Psoas muscle (tissue), 8 donors: Measurements from ENCODE around the gene MYB. TPM values are rescaled to one million over a fixed set of nuclear protein-coding genes. Genes with fewer than 3 reads are reported as not detected.

ENCODE experiments used
- ATAC-seq, 4 donors: fragments of 200-7000 bp; cut with Tn5 transposase; one replicate each; pipeline ENCODE4 v1.9.1; 2020; ENCODE audit warnings: moderate library complexity in 3 of 4, mild to moderate bottlenecking in 2 of 4
- DNase-seq, 2 donors: peaks; one replicate each; pipeline ENCODE4 v3.0.0-alpha.2; 2020
- H3K27ac ChIP-seq: fragments of 200-600 bp; one replicate; pipeline ENCODE4 v1.8.0; 2022
- H3K27me3 ChIP-seq, 3 donors: fragments of 200-600 bp in 1 of 3; one replicate each; pipeline versions ENCODE4 v1.6.1 to v1.8.0; 2013 to 2022; ENCODE audit warnings: low read length in 2 of 3, mild to moderate bottlenecking in 2 of 3, moderate library complexity in 1 of 3; ENCODE audit not compliant: insufficient read depth in 3 of 3
- H3K36me3 ChIP-seq, 2 donors: fragments of 200-600 bp in 1 of 2; one replicate each; pipeline versions ENCODE4 v1.6.1 to v1.8.0; 2013 to 2022; ENCODE audit warnings: low read depth in 1 of 2, mild to moderate bottlenecking in 1 of 2, moderate library complexity in 1 of 2; ENCODE audit not compliant: insufficient read depth in 1 of 2
- H3K4me1 ChIP-seq: fragments of 200-600 bp; one replicate; pipeline ENCODE4 v1.8.0; 2022
- H3K4me3 ChIP-seq: fragments of 200-600 bp; one replicate; pipeline ENCODE4 v1.8.0; 2022; ENCODE audit warnings: mild to moderate bottlenecking
- H3K9me3 ChIP-seq: fragments of 200-600 bp; one replicate; pipeline ENCODE4 v1.8.0; 2022
- CTCF ChIP-seq: fragments of 200-600 bp; IDR thresholded peaks from one replicate; pipeline ENCODE4 v1.8.0; 2022; ENCODE audit warnings: antibody characterized with exemption
- WGBS, 3 donors: extraction: QIAGEN DNeasy Blood & Tissue Kit; methylation state at CpG; one replicate each; pipeline versions ENCODE4 v1.1.6 to v1.1.7; 2013; 5-methylcytosine and 5-hydroxymethylcytosine counted together
- intact Hi-C, 2 donors: fragments of 100-400 bp; cut with DNase I; formaldehyde crosslinking; loops; one replicate each; pipeline versions ENCODE4 v1.11.0 to v1.14.2; 2022
- polyA plus RNA-seq, 3 donors: library from polyadenylated mRNA; stranded (reverse); fragments of 200-250 nt; gene quantifications; one replicate each; pipeline ENCODE4 v1.2.3, GENCODE V29; 2013
- total RNA-seq, 4 donors: library from RNA; stranded (reverse); fragmentation: NEBNext Ultra II Directional in 2 of 4; extraction: Animal tissue kit (Norgen Biotek cat#: 25700) in 2 of 4; gene quantifications; one replicate each; pipeline versions ENCODE4 v1.2.1 to v1.2.4, GENCODE V29; 2021 to 2023
- donor health status: healthy with polysubstance abuse.
- donor health status: DM: no; HTN: no; CAD: no; lungs with moderate emphysema.
- donor health status: Bipolar disorder and iron deficiency.
- donor health status: healthy.
- donor health status: DM: yes; HTN: yes; CAD: no.
- donor health status: DM: no; HTN: no; CAD: no.
- donor health status: DM: no; HTN: no; CAD: no.
- donor health status: DM: yes; HTN: yes; CAD: no.

MYB gene
- total and polyA plus RNA-seq, 7 donors, result 0.04 to 0.28 (median 0.05) TPM; not detected in 3

GRCh38 chr6:135266675-135267074, 85.6 kb downstream of the MYB start:
- no peaks in the 10 kb centered on the region for H3K9me3 ChIP-seq
- DNase-seq (no peak), ATAC-seq (no peak)
- no peaks in the 10 kb centered on the region for H3K27me3 ChIP-seq
- no peaks in the 10 kb centered on the region for H3K4me1 ChIP-seq
- no peak overlapping the region for H3K4me3 ChIP-seq
- no peak for TF ChIP-seq CTCF
- intact Hi-C loops, result loop anchor here in 1 of 2 donors (10.0 kb wide), 1 partner anchor 122 kb away; no protein-coding TSS in a partner anchor
- 74 to 78% (median 75%) methylated on average over 8 of the region's 8 CpGs for WGBS, 3 donors
- H3K27ac ChIP-seq, result no peak overlapping the region
- no peaks in the 10 kb centered on the region for H3K36me3 ChIP-seq

DNA sequence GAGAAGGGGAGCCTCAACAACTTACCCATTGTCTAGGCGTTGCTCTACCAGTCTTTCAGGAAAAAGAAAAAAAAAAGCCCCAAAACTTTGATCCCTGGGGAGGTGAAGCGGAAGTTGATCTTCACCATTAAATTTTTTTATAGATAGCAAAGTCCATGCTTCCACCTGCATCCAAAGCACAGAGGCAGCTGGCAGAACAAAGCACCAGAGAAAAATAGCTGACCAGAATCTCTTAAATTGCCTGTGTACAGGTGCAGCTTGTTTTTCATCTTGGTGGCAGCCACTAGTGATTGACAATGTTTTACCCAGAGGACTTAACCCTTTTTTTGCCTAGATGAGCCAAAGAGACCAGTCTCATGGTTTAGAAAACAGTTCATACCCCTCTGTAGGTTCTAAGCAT, 86.0 kb downstream of the MYB start:
- intact Hi-C loops, result loop anchor here in 1 of 2 donors (10.0 kb wide), 1 partner anchor 122 kb away; no protein-coding TSS in a partner anchor
- no peaks in the 10 kb centered on the region for H3K27me3 ChIP-seq
- H3K4me3 ChIP-seq, result no peak overlapping the region
- H3K9me3 ChIP-seq, result no peaks in the 10 kb centered on the region
- TF ChIP-seq CTCF, result no peak
- no peak for ATAC-seq
- no peak overlapping the region for H3K27ac ChIP-seq
- no peaks in the 10 kb centered on the region for H3K4me1 ChIP-seq
- DNase-seq, result no peak
- 36 to 42% (median 38%) methylated on average over 2 of the region's 2 CpGs for WGBS, 3 donors
- no peaks in the 10 kb centered on the region for H3K36me3 ChIP-seq

GRCh38 chr6:135268263-135268662, 87.2 kb downstream of the MYB start:
- H3K4me1 ChIP-seq, result no peaks in the 10 kb centered on the region
- H3K27me3 ChIP-seq, result no peaks in the 10 kb centered on the region
- H3K4me3 ChIP-seq, result no peak overlapping the region
- no peaks in the 10 kb centered on the region for H3K9me3 ChIP-seq
- no peak for TF ChIP-seq CTCF
- no peaks in the 10 kb centered on the region for H3K36me3 ChIP-seq
- H3K27ac ChIP-seq, result no peak overlapping the region
- WGBS, 3 donors, result 83 to 96% (median 87%) methylated on average over 3 of the region's 3 CpGs
- intact Hi-C loops, result loop anchor here in 1 of 2 donors (10.0 kb wide), 1 partner anchor 123 kb away; no protein-coding TSS in a partner anchor
- DNase-seq (no peak), ATAC-seq (no peak)

GRCh38 chr6:135268740-135269139, 87.6 kb downstream of the MYB start:
- no peak for ATAC-seq

More at GRCh38 chr6:135268740-135269139, 87.6 kb downstream of the MYB start:
- no peak overlapping the region for H3K27ac ChIP-seq
- no peak for TF ChIP-seq CTCF
- no peaks in the 10 kb centered on the region for H3K9me3 ChIP-seq
- no peaks in the 10 kb centered on the region for H3K4me1 ChIP-seq
- no peak overlapping the region for H3K4me3 ChIP-seq
- no peaks in the 10 kb centered on the region for H3K36me3 ChIP-seq
- intact Hi-C loops, result loop anchor here in 1 of 2 donors (10.0 kb wide), 1 partner anchor 124 kb away; no protein-coding TSS in a partner anchor
- no peaks in the 10 kb centered on the region for H3K27me3 ChIP-seq
- WGBS, 3 donors, result 91 to 92% (median 92%) methylated on average over 3 of the region's 3 CpGs
- DNase-seq, result no peak

Other genes with a start within 250 kb of the MYB start
- under 1 TPM in 3 of 4 donors, not detected in 1; 0.13 to 0.59 (median 0.40) TPM for gene ALDH8A1, start 231.2 kb upstream of the MYB start, total RNA-seq
- gene ALDH8A1, start 231.2 kb upstream of the MYB start, polyA plus RNA-seq, result under 1 TPM; 0.44 to 0.97 (median 0.49) TPM
- 100 to 1,000 TPM in 2 of 4 donors, 10 to 100 TPM in 2; 67.2 to 110 (median 102) TPM for gene HBS1L, start 126.5 kb upstream of the MYB start, total RNA-seq
- gene HBS1L, start 126.5 kb upstream of the MYB start, polyA plus RNA-seq, result 100 to 1,000 TPM in 1 of 3 donors, 10 to 100 TPM in 2; 55.1 to 143 (median 60.7) TPM